ENCODE results near the gene PIPOX. TPM values are rescaled to one million over a fixed set of nuclear protein-coding genes. Genes with fewer than 3 reads are reported as not detected.

The PIPOX gene
- total and polyA plus RNA-seq, 2 of the 13 experiments (the other 11 are each of a cell fraction or from before 2014, with no cell fraction given) = 87.3 to 154 TPM

DNA sequence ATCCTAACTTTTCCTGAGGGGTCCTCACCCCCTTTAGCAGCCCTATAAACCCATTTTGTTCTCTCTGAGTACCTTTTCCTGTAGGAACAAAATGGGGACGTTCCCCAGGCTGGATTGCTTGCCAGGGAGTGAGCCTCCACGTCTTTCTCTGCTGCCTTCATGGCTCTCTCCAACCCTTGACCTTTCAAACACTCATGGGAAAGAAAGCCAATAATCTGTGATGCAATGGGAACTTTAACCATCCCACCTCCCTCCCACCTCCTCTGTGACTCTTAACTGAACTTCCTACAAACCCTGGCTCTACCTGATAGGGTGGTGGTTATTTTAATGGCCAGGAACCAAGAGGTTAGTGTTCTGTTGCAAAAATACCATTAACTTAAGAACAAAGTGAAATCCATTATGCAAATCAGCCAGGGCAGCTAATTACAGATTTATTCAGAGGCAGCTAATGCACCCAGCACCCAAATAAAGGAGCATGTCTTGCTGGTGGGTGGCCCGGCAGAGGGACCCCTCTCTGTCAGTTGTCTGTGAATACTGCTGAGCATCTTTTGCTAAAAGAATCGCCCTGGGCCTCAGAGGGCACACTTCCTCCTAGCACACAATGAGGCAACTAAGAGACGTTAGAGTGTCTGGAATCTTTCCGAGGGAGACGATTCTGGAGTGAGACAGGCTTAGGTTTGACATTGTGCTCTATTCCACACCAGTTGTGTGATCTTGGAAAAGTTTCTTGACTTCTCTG is 3.0 kb downstream of the PIPOX start (continued):
- no peak for TF ChIP-seq ZNF646 (CRISPR knock-in tag; IDR thresholded peaks at IDR 0.05)
- TF ChIP-seq, protein P1, sequence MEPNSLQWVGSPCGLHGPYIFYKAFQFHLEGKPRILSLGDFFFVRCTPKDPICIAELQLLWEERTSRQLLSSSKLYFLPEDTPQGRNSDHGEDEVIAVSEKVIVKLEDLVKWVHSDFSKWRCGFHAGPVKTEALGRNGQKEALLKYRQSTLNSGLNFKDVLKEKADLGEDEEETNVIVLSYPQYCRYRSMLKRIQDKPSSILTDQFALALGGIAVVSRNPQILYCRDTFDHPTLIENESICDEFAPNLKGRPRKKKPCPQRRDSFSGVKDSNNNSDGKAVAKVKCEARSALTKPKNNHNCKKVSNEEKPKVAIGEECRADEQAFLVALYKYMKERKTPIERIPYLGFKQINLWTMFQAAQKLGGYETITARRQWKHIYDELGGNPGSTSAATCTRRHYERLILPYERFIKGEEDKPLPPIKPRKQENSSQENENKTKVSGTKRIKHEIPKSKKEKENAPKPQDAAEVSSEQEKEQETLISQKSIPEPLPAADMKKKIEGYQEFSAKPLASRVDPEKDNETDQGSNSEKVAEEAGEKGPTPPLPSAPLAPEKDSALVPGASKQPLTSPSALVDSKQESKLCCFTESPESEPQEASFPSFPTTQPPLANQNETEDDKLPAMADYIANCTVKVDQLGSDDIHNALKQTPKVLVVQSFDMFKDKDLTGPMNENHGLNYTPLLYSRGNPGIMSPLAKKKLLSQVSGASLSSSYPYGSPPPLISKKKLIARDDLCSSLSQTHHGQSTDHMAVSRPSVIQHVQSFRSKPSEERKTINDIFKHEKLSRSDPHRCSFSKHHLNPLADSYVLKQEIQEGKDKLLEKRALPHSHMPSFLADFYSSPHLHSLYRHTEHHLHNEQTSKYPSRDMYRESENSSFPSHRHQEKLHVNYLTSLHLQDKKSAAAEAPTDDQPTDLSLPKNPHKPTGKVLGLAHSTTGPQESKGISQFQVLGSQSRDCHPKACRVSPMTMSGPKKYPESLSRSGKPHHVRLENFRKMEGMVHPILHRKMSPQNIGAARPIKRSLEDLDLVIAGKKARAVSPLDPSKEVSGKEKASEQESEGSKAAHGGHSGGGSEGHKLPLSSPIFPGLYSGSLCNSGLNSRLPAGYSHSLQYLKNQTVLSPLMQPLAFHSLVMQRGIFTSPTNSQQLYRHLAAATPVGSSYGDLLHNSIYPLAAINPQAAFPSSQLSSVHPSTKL (CRISPR knock-in tag; IDR thresholded peaks at IDR 0.05) = peak; percentile 58
- TF ChIP-seq JUNB (CRISPR knock-in tag; IDR thresholded peaks at IDR 0.05; ENCODE audit: borderline replicate concordance) = peak; percentile 33; the same call in 1 of the 2 replicates
- no peak for TF ChIP-seq ZBTB42 (CRISPR knock-in tag; IDR thresholded peaks at IDR 0.05)
- no peak for TF ChIP-seq GFI1 (CRISPR knock-in tag; IDR thresholded peaks at IDR 0.05; ENCODE audit: borderline replicate concordance)
- no peak for TF ChIP-seq NCOA1 (CRISPR knock-in tag; IDR thresholded peaks at IDR 0.05)
- TF ChIP-seq HMGXB3 (CRISPR knock-in tag; IDR thresholded peaks at IDR 0.05; ENCODE audit: borderline replicate concordance) = 0 out of 2 replicates have a peak, but pooled peaks have one; percentile 52
- 0 out of 2 replicates have a peak, but pooled peaks have one; percentile 24 for TF ChIP-seq ZFX (CRISPR knock-in tag; IDR thresholded peaks at IDR 0.05; ENCODE audit: low read depth)
- no peak for TF ChIP-seq NFYB (CRISPR knock-in tag; IDR thresholded peaks at IDR 0.05)
- TF ChIP-seq TFDP2 (CRISPR knock-in tag; IDR thresholded peaks at IDR 0.05) = no peak
- TF ChIP-seq GATAD1 (CRISPR knock-in tag; IDR thresholded peaks at IDR 0.05) = 0 out of 2 replicates have a peak, but pooled peaks have one; percentile 25
- peak; percentile 74 for TF ChIP-seq SAP130 (CRISPR knock-in tag; IDR thresholded peaks at IDR 0.05; ENCODE audit: low read depth)
